GM13977 (cell line): Measurements from ENCODE around the gene XRCC3.

Experiments
- DNase-seq: peaks from one replicate; pipeline ENCODE4 v3.0.0; 2012; ENCODE audit warnings: low spot score
- CTCF ChIP-seq: IDR thresholded peaks from 2 replicates; pipeline ENCODE4 v1.5.1; 2012; ENCODE audit warnings: mild to moderate bottlenecking, control low read depth; ENCODE audit not compliant: insufficient read depth; ENCODE audit errors: extremely low read depth, missing control alignments
- in situ Hi-C: fragments of 300-500 bp; cut with MboI; formaldehyde crosslinking; loops from one replicate; pipeline ENCODE4 v1.12.0; 2022; ENCODE audit warnings: low sequenced_read_pairs, low pct_unique_long_range_greater_than_20kb, mixed read lengths, inconsistent platforms; ENCODE audit not compliant: unreplicated experiment

The XRCC3 gene

GRCh38 chr14:103739793-103740501 is 24.7 kb upstream of the XRCC3 start:
- TF ChIP-seq CTCF, result no peak
- no peak for DNase-seq
- in situ Hi-C loops, result no loop called here

- no peak for DNase-seq
- no peak for TF ChIP-seq CTCF
- in situ Hi-C loops, result no loop called here
These were observed 24.2 kb upstream of the XRCC3 start for GRCh38 chr14:103739466-103739792.

GRCh38 chr14:103738701-103739451 is 23.6 kb upstream of the XRCC3 start:
- in situ Hi-C loops, result no loop called here
- TF ChIP-seq CTCF, result no peak
- DNase-seq, result no peak

GRCh38 chr14:103738166-103738565 is 22.9 kb upstream of the XRCC3 start:
- TF ChIP-seq CTCF, result no peak
- DNase-seq, result no peak
- in situ Hi-C loops, result no loop called here

- DNase-seq, result no peak
- no peak for TF ChIP-seq CTCF
- in situ Hi-C loops, result no loop called here
These were observed 22.3 kb upstream of the XRCC3 start for GRCh38 chr14:103737432-103738045.

GRCh38 chr14:103736546-103737431 is 21.5 kb upstream of the XRCC3 start:
- in situ Hi-C loops, result no loop called here
- DNase-seq, result no peak
- TF ChIP-seq CTCF, result no peak
